Caki2 (cell line): ENCODE measurements around the gene GOLGA3. TPM values are rescaled to one million over a fixed set of nuclear protein-coding genes. Genes with fewer than 3 reads are reported as not detected.
"Not testable (repeated sequence)": the region's sequence is repeated elsewhere in the genome, so short reads cannot be mapped to it uniquely, and the experiment has no call there.

Experiments
- DNase-seq: peaks from one replicate; pipeline ENCODE4 v3.0.0-alpha.2; 2015; ENCODE audit warnings: low read depth
- in situ Hi-C: cut with HindIII; loops from 2 replicates; pipeline ENCODE4 v1.10.0; 2016; ENCODE audit warnings: low sequenced_read_pairs, low pct_unique_long_range_greater_than_20kb, mixed read lengths
- total RNA-seq: library from RNA; depleted of rRNA; stranded (reverse); fragments of >200 nt; shearing (Covaris generic); gene quantifications from 2 replicates; pipeline ENCODE4 v1.2.3, GENCODE V29; 2014; ENCODE audit warnings: low replicate concordance

GOLGA3 gene
- total RNA-seq, 1 experiment from 2014 or later, result 57.2 TPM

DNA sequence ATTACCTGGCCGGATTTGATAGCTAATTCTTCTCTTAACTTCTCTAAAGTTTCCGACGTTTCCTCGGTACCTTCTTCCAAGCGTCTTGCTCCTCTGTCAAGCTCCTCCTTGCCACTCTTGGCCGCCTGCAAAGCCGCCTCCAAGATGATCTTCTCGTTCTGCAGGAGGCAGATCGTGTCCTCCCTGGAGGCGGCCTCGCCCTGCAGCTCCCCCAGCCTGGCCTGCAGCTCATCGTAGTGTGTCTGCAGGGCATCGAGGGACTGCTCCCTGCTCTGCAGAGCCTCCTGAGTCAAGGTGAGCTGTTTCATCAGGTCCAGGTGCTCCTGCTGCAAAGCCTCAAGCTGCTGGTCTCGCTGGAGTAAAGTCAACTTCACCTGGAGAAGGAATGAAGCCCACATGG lies 32.8 kb downstream of the GOLGA3 start:
- in situ Hi-C loops, result no loop called here

DNA sequence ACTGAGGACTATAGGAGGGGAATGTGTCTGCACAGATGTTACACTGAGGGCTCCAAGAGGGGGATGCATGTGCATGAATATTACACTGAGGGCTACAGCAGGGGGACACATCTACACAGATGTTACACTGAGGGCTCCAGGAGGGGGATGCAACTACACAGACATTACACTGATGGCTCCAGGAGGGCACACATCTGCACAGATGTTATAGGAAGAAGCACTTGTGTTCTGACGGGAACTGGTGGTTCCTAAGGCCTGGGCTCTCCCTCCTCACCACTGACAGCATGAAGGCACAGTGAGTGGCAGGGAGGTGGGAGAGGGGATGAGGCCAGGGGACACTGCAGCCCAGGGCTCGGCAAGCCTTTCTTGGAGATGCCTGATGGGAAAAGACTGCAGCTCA lies 36.7 kb downstream of the GOLGA3 start:
- DNase-seq, in situ Hi-C loops: not testable (repeated sequence)

More for the DNA sequence above, 32.8 kb downstream of the GOLGA3 start:
- DNase-seq, result no peak

DNA sequence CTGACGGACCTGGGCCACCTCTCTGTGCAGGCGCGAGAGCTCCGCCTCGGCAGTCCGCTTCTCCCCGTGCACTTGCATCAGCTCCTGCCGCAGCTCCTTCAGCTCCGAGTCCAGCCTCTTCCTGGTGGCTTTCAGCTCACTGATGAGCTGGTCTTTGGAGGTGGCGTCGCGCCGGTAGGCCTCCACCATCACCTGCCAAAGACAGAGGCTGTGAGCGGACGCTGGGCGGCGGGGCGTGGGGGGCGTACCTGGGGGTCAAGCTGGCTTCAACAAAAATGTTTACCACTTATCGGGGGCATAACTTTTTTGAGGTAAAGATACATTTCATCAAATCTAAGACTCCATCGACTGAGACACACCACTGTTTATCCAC lies 39.6 kb downstream of the GOLGA3 start:
- DNase-seq, result no peak
- in situ Hi-C loops, result no loop called here

DNA sequence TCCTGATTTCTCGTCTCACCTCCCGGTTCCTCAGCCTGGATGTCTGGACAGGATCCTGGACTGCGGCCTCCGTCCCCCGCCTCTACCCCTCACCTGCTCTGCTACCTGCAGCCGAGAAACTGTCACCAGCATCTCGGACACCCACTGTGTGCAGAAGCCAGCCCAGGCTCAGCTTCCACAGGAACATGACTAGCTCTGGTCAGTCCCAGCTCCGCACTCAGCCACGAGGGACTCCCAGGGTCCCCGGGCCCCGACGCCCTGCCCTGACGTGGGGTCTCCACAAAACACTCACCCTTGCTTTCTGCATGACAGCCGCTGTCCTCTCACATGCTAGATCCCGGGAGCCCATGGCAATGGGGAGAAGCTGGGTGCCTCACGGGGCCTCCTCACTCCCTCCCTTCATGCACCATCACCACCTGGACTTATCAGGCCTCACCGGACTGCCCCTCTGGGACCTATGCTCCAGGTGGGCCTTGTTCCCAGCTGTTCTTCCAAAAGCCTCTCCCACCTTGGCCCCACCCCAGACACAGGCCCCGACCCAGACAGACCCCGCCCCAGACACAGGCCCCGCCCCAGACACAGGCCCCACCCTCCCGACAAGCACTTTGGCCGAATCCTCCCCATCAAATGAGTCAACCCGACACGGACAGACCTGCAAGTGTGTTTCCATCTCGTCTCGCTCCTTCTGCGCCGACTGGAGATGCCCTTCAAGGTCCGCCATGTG lies 40.1 kb downstream of the GOLGA3 start:
- in situ Hi-C loops, result no loop called here
- no peak for DNase-seq

DNA sequence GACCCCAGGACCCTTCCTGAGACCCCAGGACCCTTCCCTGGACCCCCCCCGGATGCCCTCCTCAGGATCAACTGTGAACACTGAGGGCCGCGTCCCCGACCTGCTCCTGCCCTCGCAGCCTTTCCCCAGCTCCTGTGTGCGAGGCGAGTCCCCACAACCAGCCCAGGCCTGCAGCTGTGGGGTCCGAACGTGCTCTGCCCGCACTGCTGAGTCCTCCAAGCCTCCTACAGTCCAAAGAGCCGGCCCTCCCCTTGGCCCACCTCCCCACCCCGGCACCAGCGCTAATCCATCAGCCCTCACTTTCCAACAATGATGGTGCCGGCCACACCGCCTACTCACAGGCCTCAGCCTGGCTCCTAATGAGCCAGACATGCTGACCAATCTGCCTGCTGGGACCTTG lies 40.8 kb downstream of the GOLGA3 start:
- in situ Hi-C loops, result no loop called here
- DNase-seq, result no peak

DNA sequence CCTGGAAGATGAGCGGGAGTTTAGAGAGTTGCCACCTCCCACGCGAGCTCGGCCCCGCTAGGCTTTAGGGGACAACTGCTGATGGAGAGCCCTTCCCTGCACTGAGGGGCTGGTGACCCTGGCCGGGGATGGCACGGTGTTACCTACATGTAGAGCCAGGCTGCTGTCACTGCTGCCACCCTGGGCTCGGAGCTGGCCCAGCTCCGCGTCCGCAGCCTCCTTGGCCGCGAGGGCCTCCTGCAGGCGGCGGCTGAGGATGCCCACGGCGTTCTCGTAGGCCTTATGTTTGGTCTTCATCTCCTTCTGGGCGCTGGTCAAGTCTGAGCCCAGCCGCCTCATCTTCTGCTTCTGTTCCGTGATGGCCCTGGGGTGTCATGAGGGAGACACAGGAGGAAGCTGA lies 42.5 kb downstream of the GOLGA3 start:
- no peak for DNase-seq
- in situ Hi-C loops, result no loop called here

DNA sequence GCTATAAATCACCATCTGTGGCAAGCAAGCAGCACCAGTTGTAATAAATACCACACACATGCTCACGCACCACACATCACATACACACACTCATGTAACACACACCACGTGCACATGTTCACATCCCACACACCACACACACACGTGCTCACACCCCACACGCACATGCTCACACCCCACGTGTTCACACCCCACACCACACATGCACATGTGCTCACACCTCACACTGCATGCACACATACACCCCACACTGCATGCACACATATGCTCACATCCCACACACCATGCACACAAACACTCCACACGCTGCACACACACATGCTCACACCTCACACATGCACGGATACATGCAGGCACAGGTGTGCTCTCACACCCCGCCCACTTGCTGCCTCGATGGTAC lies 44.1 kb downstream of the GOLGA3 start:
- in situ Hi-C loops, result no loop called here
- no peak for DNase-seq

DNA sequence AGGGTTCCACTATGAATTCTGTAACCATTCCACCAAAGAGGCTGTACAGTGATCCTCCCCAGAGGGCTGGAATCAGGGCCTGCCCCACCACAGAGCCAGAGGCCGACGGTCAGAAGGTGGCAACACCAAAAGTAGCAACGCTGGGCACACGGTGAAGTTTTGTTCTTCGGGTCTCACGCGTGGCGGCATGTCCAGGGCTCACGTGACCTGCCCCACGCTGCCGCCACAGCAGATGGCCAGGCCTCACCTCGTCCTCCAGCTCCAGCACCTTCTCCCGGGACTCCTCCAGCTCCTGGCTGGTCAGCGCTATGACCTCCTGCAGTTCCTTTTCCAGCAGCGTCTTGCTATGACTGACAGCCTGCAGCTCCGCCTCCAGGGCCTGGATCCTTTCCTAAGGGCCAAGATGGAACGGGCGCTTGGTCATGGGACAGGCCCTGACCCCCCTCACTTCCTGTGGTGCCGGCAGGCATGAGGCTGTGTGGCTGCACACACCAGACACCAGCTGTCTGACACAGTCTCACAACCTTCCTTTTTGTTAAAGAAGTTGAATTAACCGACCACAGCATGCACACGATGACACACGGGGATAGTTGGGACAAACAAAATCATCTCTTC lies 44.6 kb downstream of the GOLGA3 start:
- no peak for DNase-seq
- in situ Hi-C loops, result no loop called here

DNA sequence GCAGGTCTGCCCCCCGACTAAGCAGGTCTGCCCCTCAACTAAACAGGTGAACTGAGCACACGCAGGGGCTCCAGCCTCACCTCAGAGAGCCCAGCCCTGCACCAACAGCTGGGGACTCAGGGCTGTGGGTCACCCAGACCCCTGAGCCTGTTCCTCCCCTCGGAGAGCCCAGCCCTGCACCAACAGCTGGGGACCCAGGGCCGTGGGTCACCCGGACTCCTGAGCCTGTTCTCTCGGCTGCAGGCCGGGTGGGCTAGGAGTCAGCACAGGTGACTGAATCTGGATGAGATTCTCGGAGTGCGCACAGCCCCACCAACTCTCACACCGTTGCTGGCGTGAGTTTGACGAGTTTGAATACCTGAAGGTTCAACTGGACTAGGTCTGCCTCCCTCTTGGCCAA lies 46.7 kb downstream of the GOLGA3 start:
- in situ Hi-C loops, result no loop called here
- no peak for DNase-seq

DNA sequence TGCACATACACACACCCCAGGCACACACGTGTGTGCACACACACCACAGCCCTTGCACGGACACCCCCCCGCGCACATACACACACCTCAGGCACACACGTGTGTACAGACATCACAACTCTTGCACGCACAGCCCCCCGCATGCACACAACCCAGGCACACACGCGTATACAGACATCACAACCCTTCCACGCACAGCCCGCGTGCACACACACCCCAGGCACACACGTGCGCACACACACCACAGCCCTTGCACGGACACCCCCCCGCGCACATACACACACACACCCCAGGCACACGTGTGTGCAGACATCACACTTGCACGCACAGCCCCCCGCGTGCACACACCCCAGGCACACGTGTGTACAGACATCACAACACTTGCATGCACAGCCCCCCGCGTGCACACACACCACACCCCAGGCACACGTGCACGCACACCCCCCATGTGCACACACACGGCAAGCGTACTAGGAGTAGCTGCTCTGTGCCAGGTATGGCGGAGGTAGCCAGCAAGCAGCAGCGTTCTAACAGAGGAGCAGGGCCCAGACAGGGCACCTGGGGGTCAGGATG lies 48.8 kb downstream of the GOLGA3 start:
- no peak for DNase-seq
- in situ Hi-C loops, result no loop called here

DNA sequence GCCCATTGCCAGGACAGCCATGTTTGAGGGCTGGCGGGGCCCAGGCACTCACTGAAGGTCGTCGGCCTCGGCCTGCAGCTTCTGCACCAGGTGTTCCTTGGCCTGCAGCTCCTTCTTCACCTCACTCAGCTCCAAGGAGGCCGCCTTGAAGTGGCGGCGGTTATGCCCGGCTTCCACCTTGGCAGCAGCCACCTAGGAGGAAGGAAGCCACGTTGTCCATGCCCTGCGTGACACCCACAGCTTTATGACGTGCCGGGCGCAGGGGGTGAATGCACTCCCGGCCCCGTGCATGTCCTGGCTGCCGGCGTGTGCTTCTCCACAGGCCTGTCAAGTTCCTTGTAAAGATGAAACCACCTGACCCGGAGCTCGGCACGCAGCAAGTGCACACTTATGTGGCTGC lies 51.1 kb downstream of the GOLGA3 start:
- in situ Hi-C loops, result no loop called here
- DNase-seq, result no peak

DNA sequence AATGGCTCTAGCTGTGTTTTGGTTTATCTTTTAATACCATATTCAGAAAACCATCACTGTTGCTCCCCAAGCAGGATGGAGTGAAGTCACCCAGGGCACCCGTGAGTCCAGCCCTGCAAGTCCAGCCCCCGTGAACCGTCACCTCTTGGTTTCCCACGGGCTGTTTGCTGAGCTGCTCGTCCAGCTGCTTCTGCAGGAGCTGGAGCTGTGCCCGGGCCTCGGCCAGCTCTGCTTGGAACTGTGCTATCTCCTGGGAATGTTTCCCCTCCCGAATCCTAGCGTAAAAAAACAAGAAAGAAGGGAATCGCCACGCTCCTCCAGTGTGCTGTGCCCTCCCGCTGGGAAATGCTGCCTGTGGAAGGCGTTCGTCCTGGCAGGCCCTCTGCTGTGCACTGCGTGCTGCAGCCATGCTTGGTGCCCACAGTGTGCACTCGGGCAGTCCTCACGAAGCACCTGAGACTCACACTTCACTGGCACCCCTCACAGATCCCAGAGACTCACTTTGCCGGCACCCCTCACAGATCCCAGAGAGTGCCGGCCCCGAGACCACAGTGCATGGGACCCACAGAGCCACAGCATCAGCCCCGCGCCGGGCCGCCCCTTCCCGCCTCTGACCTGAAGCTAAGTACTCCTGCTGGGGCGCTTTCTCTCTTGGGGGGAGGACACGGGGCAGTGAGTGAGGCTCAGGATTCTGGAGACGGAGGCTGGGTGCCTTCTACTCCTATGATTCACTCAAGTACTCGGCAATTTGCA lies 51.7 kb downstream of the GOLGA3 start:
- no peak for DNase-seq
- in situ Hi-C loops, result no loop called here

DNA sequence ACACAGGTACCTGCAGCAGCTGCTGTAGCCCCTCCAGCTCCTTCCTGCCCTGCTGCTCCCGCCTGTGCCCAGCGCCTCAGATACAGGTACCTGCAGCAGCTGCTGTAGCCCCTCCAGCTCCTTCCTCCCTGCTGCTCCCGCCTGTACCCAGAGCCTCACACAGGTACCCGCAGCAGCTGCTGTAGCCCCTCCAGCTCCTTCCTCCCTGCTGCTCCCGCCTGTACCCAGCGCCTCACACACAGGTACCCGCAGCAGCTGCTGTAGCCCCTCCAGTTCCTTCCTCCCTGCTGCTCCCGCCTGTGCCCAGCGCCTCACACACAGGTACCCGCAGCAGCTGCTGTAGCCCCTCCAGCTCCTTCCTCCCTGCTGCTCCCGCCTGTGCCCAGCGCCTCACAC lies 52.4 kb downstream of the GOLGA3 start:
- DNase-seq, in situ Hi-C loops: not testable (repeated sequence)

DNA sequence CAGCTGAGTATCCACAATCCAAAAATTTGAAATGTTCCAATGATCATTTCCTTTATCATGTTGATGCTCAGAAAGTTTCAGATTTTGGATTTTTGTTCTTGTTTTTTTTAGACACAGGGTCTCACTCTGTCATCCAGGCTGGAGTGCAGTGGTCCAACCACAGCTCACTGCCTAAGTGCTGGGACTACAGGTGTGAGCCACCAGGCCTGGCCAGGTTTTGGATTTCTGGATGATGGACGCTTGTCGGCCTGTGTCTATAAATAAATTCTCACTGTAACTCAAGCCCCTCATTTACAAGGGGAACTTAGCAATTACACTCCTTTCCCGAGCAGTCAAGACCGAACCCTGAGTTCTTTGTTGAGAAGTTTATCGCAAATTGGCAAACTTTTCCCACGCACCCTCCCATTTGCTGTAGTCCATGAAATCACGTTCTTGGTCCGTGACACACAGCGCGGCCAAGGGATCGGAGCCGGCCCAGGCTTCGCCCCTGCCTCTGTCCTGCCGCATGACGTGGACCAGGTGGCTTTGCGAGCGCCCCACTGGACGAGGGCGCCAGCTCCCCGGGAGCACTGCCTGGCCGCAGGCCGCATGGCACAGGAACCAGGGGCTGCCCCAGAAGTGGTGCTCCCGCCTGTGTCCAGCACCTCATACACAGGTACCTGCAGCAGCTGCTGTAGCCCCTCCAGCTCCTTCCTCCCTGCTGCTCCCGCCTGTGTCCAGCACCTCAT lies 53.0 kb downstream of the GOLGA3 start:
- no peak for DNase-seq
- in situ Hi-C loops, result no loop called here

DNA sequence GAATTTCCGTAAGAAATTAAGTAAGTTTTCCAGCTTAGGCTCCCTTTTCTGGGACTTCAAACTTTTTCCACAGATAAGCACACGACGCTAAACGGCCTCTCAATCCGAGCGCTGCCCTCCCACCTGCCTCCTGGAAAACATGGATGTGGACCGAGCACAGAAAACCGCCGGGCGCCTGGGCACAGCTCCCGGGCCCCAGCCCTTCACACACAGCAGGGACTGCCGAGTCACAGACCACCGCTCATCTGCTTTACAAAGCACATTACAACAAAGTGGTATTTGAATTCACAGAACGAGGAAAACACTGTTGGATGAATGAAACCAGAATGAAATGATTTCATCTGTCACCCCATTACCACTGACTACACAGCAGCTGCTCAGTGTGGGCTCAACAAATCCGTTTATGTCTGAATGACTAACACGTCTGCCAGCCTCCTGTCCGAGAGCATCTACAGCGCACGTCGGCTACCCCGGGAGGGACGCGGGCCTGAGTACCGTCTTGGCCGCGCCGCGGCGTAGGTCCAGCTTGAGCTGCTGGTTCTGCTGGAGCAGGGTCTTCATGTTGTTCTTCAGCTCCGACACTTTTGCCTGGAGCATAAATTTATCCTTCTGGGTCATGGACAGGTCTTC lies 53.9 kb downstream of the GOLGA3 start:
- DNase-seq, result no peak
- in situ Hi-C loops, result no loop called here

DNA sequence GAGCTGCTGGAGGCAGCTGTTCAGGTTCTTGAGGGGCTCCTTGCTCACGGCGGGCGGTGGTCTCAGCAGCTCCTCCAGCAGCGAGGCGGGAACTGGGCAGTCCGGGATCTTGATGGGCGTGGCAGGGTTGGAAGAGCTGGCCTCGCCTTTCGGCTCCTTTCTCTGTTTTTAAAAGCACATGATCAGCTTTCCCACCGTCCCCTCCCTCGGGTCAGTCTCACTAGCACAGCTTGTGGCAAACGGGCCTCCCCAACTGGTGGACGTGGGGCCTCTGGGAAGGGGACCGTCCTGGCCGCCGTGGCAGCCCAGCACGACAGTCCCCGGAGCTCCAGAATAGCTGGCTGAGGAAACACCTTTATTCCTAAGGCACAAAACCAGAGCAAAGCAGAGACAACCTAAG lies 54.5 kb downstream of the GOLGA3 start:
- in situ Hi-C loops, result no loop called here
- DNase-seq, result no peak

DNA sequence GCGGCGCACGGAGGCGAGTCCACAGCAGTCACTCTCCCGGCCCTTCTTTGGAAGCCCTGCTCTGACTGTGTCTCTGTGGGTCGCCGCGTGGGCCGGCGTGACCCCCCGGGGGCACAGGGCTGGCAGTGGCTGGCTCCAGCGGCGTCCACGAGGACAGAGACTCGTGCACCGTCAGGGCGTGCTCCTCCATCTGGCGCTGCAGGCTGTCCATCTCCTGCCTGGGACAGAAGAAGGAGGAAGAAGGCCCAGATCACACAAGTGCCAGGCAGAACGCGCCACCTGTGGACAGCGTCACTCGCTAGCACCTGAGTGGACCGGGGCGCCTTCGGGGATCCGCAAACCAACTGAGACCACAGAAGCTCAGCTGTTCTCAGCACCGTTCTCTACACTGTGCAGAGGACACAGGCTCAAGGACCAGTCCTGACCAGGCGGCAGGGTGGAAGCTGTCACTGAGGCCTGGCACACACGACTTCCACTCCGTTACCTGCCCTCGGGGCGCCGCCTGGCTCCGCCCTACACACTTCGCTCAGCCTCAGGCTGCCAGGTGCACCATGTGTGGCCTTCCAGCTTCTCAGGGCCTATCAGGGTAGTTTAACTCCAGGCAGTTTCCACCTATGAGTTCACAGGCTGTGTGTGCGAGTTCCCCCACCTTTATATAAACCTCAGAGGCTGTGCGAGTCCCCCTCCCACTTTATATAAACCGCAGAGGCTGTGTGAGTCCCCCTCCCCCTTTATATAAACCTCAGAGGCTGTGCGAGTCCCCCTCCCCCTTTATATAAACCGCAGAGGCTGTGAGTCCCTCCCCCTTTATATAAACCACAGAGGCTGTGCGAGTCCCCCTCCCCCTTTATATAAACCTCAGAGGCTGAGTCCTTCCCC lies 55.4 kb downstream of the GOLGA3 start:
- DNase-seq, result no peak
- in situ Hi-C loops, result no loop called here
